Measurements from ENCODE around the gene NMNAT1.
"Not testable (repeated sequence)": the region's sequence is repeated elsewhere in the genome, so short reads cannot be mapped to it uniquely, and the experiment has no call there.

NMNAT1 gene

DNA sequence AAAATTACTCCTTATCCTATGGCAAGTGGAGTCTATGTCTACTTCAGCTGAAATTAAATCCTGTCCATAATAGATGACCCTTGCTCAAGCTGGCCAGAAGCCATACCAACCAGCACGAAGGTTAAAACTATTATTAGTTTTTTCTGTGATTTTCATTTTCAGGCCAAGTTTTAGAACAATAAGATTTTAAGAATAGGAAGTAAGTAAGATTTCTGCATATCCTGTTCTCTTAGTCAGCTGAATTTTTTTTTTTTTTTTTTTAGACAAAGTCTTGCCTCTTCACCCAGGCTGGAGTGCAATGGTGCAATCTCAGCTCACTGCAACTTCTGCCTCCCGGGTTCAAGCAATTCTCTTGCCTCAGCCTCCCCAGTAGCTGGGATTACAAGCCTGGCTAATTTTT is 47.7 kb downstream of the NMNAT1 start:
- Histone ChIP-seq H3K27me3 (ENCODE audit: control insufficient read depth, insufficient read depth, low read length) (peaks cover 9% of the 10 kb centered on the region), H3K4me1 (ENCODE audit: control insufficient read depth, insufficient read depth, low read length) (no peaks in the 10 kb centered on the region), H3K4me3 (ENCODE audit: low read depth, low read length) (no peak overlapping the region), H3K36me3 (ENCODE audit: control insufficient read depth, insufficient read depth, low read length) (no peaks in the 10 kb centered on the region), H3K9me3 (ENCODE audit: control insufficient read depth, insufficient read depth, low read depth, low read length) (no peaks in the 10 kb centered on the region), H3K27ac (ENCODE audit: low read depth, low read length) (no peak overlapping the region), H3K9ac (ENCODE audit: low read length) (no peak overlapping the region)

DNA sequence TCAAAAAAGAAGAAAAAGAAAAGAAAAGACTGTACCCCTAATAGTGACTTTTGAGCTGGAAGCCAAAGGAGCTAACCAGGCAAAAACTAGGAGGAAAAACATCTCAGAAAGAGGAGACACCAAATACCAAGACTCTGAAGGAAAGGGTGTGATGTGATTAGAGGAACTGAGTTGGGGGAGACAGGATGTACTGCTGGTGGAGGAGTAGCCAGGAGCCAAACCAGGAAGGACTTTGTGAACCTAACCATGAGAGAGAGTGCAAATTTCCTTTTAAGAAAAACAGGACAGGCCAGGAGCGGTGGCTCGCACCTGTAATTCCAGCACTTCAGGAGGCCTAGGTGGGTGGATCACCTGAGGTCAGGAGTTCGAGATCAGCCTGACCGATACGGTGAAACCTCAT is 49.6 kb downstream of the NMNAT1 start:
- Histone ChIP-seq H3K4me3 (ENCODE audit: low read depth, low read length) (no peak overlapping the region), H3K4me1 (ENCODE audit: control insufficient read depth, insufficient read depth, low read length) (peaks cover 6% of the 10 kb centered on the region; the same call in 1 of the 2 replicates), H3K27ac (ENCODE audit: low read depth, low read length) (no peak overlapping the region), H3K9me3 (ENCODE audit: control insufficient read depth, insufficient read depth, low read depth, low read length) (no peaks in the 10 kb centered on the region), H3K36me3 (ENCODE audit: control insufficient read depth, insufficient read depth, low read length) (no peaks in the 10 kb centered on the region), H3K9ac (ENCODE audit: low read length) (no peak overlapping the region), H3K27me3 (ENCODE audit: control insufficient read depth, insufficient read depth, low read length) (peaks cover 28% of the 10 kb centered on the region)

GRCh38 chr1:9993561-9994075 is 50.3 kb downstream of the NMNAT1 start:
- peaks cover 35% of the 10 kb centered on the region for H3K27me3 ChIP-seq (ENCODE audit: control insufficient read depth, insufficient read depth, low read length)
- H3K4me1 ChIP-seq (ENCODE audit: control insufficient read depth, insufficient read depth, low read length), result peaks cover 6% of the 10 kb centered on the region; the same call in 1 of the 2 replicates
- H3K9me3 ChIP-seq (ENCODE audit: control insufficient read depth, insufficient read depth, low read depth, low read length), result peaks cover under 1% of the 10 kb centered on the region; the same call in 1 of the 2 replicates
- no peaks in the 10 kb centered on the region for H3K36me3 ChIP-seq (ENCODE audit: control insufficient read depth, insufficient read depth, low read length)
- no peak overlapping the region for H3K9ac ChIP-seq (ENCODE audit: low read length)
- H3K4me3 ChIP-seq (ENCODE audit: low read depth, low read length), result no peak overlapping the region
- H3K27ac ChIP-seq (ENCODE audit: low read depth, low read length), result no peak overlapping the region

GRCh38 chr1:9996624-9997582 is 53.6 kb downstream of the NMNAT1 start, which contains the start of gene RBP7:
TSS of gene RBP7 (plus strand) at chr1:9997228. CDS start at chr1:9997259, 31 bp downstream.
- H3K4me3 ChIP-seq (ENCODE audit: low read depth, low read length), result peak within 1 kb of the TSS; percentile 69
- H3K9me3 ChIP-seq (ENCODE audit: control insufficient read depth, insufficient read depth, low read depth, low read length), result peaks cover 4% of the 10 kb centered on the region; the same call in 1 of the 2 replicates
- H3K36me3 ChIP-seq (ENCODE audit: control insufficient read depth, insufficient read depth, low read length), result no peaks in the 10 kb centered on the region
- H3K27me3 ChIP-seq (ENCODE audit: control insufficient read depth, insufficient read depth, low read length), result peaks cover 40% of the 10 kb centered on the region
- H3K4me1 ChIP-seq (ENCODE audit: control insufficient read depth, insufficient read depth, low read length), result peaks cover 6% of the 10 kb centered on the region; the same call in 1 of the 2 replicates
- H3K27ac ChIP-seq (ENCODE audit: low read depth, low read length), result no peak within 1 kb of the TSS
- H3K9ac ChIP-seq (ENCODE audit: low read length), result no peak within 1 kb of the TSS

GRCh38 chr1:10001016-10001665 is 57.9 kb downstream of the NMNAT1 start:
- Histone ChIP-seq H3K9me3 (ENCODE audit: control insufficient read depth, insufficient read depth, low read depth, low read length) (peaks cover 4% of the 10 kb centered on the region; the same call in 1 of the 2 replicates), H3K9ac (ENCODE audit: low read length) (no peak overlapping the region), H3K4me3 (ENCODE audit: low read depth, low read length) (no peak overlapping the region), H3K4me1 (ENCODE audit: control insufficient read depth, insufficient read depth, low read length) (peaks cover 6% of the 10 kb centered on the region; the same call in 1 of the 2 replicates), H3K27ac (ENCODE audit: low read depth, low read length) (no peak overlapping the region), H3K27me3 (ENCODE audit: control insufficient read depth, insufficient read depth, low read length) (peaks cover 30% of the 10 kb centered on the region), H3K36me3 (ENCODE audit: control insufficient read depth, insufficient read depth, low read length) (no peaks in the 10 kb centered on the region)

GRCh38 chr1:10005248-10005647 is 62.0 kb downstream of the NMNAT1 start:
- H3K4me3 ChIP-seq (ENCODE audit: low read depth, low read length); H3K27ac ChIP-seq (ENCODE audit: low read depth, low read length); H3K4me1 ChIP-seq (ENCODE audit: control insufficient read depth, insufficient read depth, low read length); H3K9ac ChIP-seq (ENCODE audit: low read length); H3K36me3 ChIP-seq (ENCODE audit: control insufficient read depth, insufficient read depth, low read length); H3K27me3 ChIP-seq (ENCODE audit: control insufficient read depth, insufficient read depth, low read length); H3K9me3 ChIP-seq (ENCODE audit: control insufficient read depth, insufficient read depth, low read depth, low read length): not testable (repeated sequence)

DNA sequence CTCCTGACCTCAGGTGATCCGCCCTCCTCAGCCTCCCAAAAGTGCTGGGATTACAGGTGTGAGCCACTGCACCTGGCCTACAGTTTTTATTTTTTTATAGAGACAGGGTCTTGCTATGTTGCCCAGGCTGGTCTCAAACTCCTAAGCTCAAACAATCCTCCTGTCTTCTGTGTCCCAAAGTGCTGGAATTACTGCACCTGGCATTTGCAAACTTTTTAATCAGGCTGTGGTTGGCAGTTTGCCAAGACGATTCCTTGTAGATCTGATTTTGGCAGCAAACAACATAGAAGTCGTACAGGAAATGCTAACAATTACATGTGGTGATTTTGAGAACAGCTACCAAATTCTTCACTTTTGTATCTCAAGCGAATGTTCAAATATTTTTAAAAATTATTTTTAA is 63.9 kb downstream of the NMNAT1 start:
- no peaks in the 10 kb centered on the region for H3K9me3 ChIP-seq (ENCODE audit: control insufficient read depth, insufficient read depth, low read depth, low read length)
- no peaks in the 10 kb centered on the region for H3K27me3 ChIP-seq (ENCODE audit: control insufficient read depth, insufficient read depth, low read length)
- H3K9ac ChIP-seq (ENCODE audit: low read length), result no peak overlapping the region
- no peak overlapping the region for H3K27ac ChIP-seq (ENCODE audit: low read depth, low read length)
- no peaks in the 10 kb centered on the region for H3K4me1 ChIP-seq (ENCODE audit: control insufficient read depth, insufficient read depth, low read length)
- no peaks in the 10 kb centered on the region for H3K36me3 ChIP-seq (ENCODE audit: control insufficient read depth, insufficient read depth, low read length)
- H3K4me3 ChIP-seq (ENCODE audit: low read depth, low read length), result no peak overlapping the region

GRCh38 chr1:10014016-10014415 is 70.7 kb downstream of the NMNAT1 start:
- Histone ChIP-seq H3K36me3 (ENCODE audit: control insufficient read depth, insufficient read depth, low read length) (no peaks in the 10 kb centered on the region), H3K9me3 (ENCODE audit: control insufficient read depth, insufficient read depth, low read depth, low read length) (no peaks in the 10 kb centered on the region), H3K4me3 (ENCODE audit: low read depth, low read length) (no peak overlapping the region), H3K27ac (ENCODE audit: low read depth, low read length) (no peak overlapping the region), H3K9ac (ENCODE audit: low read length) (no peak overlapping the region), H3K27me3 (ENCODE audit: control insufficient read depth, insufficient read depth, low read length) (no peaks in the 10 kb centered on the region), H3K4me1 (ENCODE audit: control insufficient read depth, insufficient read depth, low read length) (no peaks in the 10 kb centered on the region)

- Histone ChIP-seq H3K27me3 (ENCODE audit: control insufficient read depth, insufficient read depth, low read length) (no peaks in the 10 kb centered on the region), H3K4me1 (ENCODE audit: control insufficient read depth, insufficient read depth, low read length) (no peaks in the 10 kb centered on the region), H3K36me3 (ENCODE audit: control insufficient read depth, insufficient read depth, low read length) (no peaks in the 10 kb centered on the region)
Observed at GRCh38 chr1:10019561-10019960, 76.3 kb downstream of the NMNAT1 start.

GRCh38 chr1:10020086-10020485 is 76.8 kb downstream of the NMNAT1 start:
- no peak overlapping the region for H3K27ac ChIP-seq (ENCODE audit: low read depth, low read length)
- no peaks in the 10 kb centered on the region for H3K4me1 ChIP-seq (ENCODE audit: control insufficient read depth, insufficient read depth, low read length)
- no peak overlapping the region for H3K9ac ChIP-seq (ENCODE audit: low read length)
- no peaks in the 10 kb centered on the region for H3K27me3 ChIP-seq (ENCODE audit: control insufficient read depth, insufficient read depth, low read length)
- no peaks in the 10 kb centered on the region for H3K36me3 ChIP-seq (ENCODE audit: control insufficient read depth, insufficient read depth, low read length)
- H3K4me3 ChIP-seq (ENCODE audit: low read depth, low read length), result no peak overlapping the region
- no peaks in the 10 kb centered on the region for H3K9me3 ChIP-seq (ENCODE audit: control insufficient read depth, insufficient read depth, low read depth, low read length)

More at GRCh38 chr1:10019561-10019960, 76.3 kb downstream of the NMNAT1 start:
- Histone ChIP-seq H3K9ac (ENCODE audit: low read length) (no peak overlapping the region), H3K27ac (ENCODE audit: low read depth, low read length) (no peak overlapping the region), H3K4me3 (ENCODE audit: low read depth, low read length) (no peak overlapping the region), H3K9me3 (ENCODE audit: control insufficient read depth, insufficient read depth, low read depth, low read length) (no peaks in the 10 kb centered on the region)

DNA sequence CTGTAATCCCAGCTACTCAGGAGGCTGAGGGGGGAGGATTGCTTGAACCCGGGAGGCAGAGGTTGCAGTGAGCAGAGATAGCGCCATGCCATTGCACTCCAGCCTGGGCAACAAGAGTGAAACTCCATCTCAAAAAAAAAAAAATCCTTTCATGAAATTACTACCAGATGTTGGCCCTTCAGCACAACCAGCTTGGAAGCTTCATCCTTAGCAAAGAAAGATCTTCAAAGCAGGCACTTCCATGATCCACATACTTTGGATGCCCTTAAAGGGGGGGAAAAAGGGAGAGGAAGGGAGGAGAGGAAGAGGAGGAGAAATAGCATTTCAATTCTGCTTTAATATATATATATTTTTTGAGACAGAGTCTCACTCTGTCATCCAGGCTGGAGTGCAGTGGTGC is 77.4 kb downstream of the NMNAT1 start:
- H3K27ac ChIP-seq (ENCODE audit: low read depth, low read length); H3K36me3 ChIP-seq (ENCODE audit: control insufficient read depth, insufficient read depth, low read length); H3K9ac ChIP-seq (ENCODE audit: low read length): not testable (repeated sequence)

More for the DNA sequence above, 77.4 kb downstream of the NMNAT1 start:
- H3K27me3 ChIP-seq (ENCODE audit: control insufficient read depth, insufficient read depth, low read length); H3K4me3 ChIP-seq (ENCODE audit: low read depth, low read length); H3K9me3 ChIP-seq (ENCODE audit: control insufficient read depth, insufficient read depth, low read depth, low read length); H3K4me1 ChIP-seq (ENCODE audit: control insufficient read depth, insufficient read depth, low read length): not testable (repeated sequence)
